Stimulated activated naive B cell treated with anti-CD40 and anti-IgM and Interleukin-4, amounts not matched to agents 10 μg/mL and 1 μg/mL and 100 μg/mL, for 72 hours (primary cell): ENCODE data around the gene GRIK1.

Experiments
- ATAC-seq, 2 donors: fragments of 150-1000 bp; cut with Tn5 transposase; replicated peaks; 2 replicates each; pipeline ENCODE4 v1.10.0; 2021; ENCODE audit warnings: moderate library complexity in 1 of 2
- DNase-seq: peaks from one replicate; pipeline ENCODE4 v3.0.0; 2021
- H3K27ac Mint-ChIP-seq: one replicate; pipeline ENCODE4 v1.8.0; 2022; ENCODE audit warnings: mild to moderate bottlenecking, mixed read lengths
- H3K27me3 Mint-ChIP-seq, 2 donors: one replicate each; pipeline ENCODE4 v1.8.0; 2022; ENCODE audit warnings: mixed read lengths in 2 of 2
- H3K36me3 Mint-ChIP-seq, 2 donors: one replicate each; pipeline ENCODE4 v1.8.0; 2022; ENCODE audit warnings: mixed read lengths in 2 of 2, mild to moderate bottlenecking in 1 of 2
- H3K4me1 Mint-ChIP-seq, 2 donors: one replicate each; pipeline ENCODE4 v1.8.0; 2022; ENCODE audit warnings: mixed read lengths in 2 of 2, mild to moderate bottlenecking in 1 of 2
- H3K4me3 Mint-ChIP-seq, 2 donors: one replicate each; pipeline ENCODE4 v1.8.0; 2022; ENCODE audit warnings: mild to moderate bottlenecking in 2 of 2, mixed read lengths in 2 of 2, moderate library complexity in 1 of 2
- H3K9me3 Mint-ChIP-seq, 2 donors: one replicate each; pipeline ENCODE4 v1.8.0; 2022; ENCODE audit warnings: mixed read lengths in 2 of 2, mild to moderate bottlenecking in 1 of 2

Gene GRIK1

DNA sequence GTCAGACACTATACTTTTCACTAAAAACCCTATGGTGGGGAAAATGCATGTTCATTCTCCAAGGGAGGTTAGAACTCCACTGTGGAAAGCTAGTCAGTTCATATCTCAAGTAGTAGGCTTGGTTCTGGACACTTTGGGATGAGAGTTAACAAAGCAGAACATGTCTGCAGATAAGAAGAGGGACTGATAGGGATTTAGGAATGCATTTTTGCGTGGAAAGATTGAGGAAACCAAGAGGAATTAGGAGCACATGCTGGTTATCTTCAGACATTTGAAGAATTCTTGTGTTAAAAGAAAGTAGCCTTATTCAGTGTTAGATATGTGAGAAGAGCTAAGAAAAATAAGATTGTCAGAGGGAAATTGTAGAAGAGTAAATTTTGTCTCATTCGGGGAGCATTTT is 1.2 kb upstream of the GRIK1 start:
- Mint-ChIP-seq H3K36me3 (peaks cover 0 to 3% of the 10 kb centered on the region in 2 donors), H3K4me3 (no peak overlapping the region), H3K9me3 (peaks cover 0 to 2% of the 10 kb centered on the region in 2 donors), H3K27ac (no peak overlapping the region), H3K4me1 (peaks cover 0 to 4% of the 10 kb centered on the region in 2 donors), H3K27me3 (peaks cover 27 to 34% of the 10 kb centered on the region in 2 donors)
- DNase-seq, result no peak
- no peak for ATAC-seq

DNA sequence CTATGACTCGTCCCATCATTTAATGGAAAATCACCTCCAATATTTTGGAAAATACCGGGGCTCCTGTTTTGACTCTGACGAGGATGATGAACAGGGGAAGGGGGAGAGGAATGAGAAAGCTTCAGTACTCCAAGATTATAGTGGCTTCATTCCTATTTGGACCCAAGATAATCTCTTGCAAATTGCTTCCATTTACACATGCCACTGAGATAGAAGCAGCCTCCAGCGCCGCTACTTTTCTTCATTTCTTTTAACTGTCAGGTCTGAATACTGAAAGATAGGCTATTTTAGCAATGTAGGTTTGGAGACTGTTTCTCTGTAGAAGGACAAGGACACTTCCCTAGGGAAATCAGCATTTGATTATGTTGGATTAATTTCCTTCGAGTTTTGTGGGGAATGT is 565 bp upstream of the GRIK1 start:
- H3K27me3 Mint-ChIP-seq, result peaks cover 27 to 34% of the 10 kb centered on the region in 2 donors
- DNase-seq (no peak), ATAC-seq (no peak)
- H3K9me3 Mint-ChIP-seq, result peaks cover 0 to 2% of the 10 kb centered on the region in 2 donors
- no peak overlapping the region for H3K4me3 Mint-ChIP-seq
- H3K36me3 Mint-ChIP-seq, result peaks cover 0 to 3% of the 10 kb centered on the region in 2 donors
- no peak overlapping the region for H3K27ac Mint-ChIP-seq
- peaks cover 0 to 4% of the 10 kb centered on the region in 2 donors for H3K4me1 Mint-ChIP-seq

- H3K36me3 Mint-ChIP-seq, result peaks cover 0 to 3% of the 10 kb centered on the region in 2 donors
- no peak overlapping the region for H3K4me3 Mint-ChIP-seq
- DNase-seq (no peak), ATAC-seq (no peak)
- peaks cover 27 to 34% of the 10 kb centered on the region in 2 donors for H3K27me3 Mint-ChIP-seq
- peaks cover 0 to 4% of the 10 kb centered on the region in 2 donors for H3K4me1 Mint-ChIP-seq
- no peak overlapping the region for H3K27ac Mint-ChIP-seq
- peaks cover 0 to 2% of the 10 kb centered on the region in 2 donors for H3K9me3 Mint-ChIP-seq
Observed at GRCh38 chr21:29939104-29939923, 482 bp downstream of the GRIK1 start.

DNA sequence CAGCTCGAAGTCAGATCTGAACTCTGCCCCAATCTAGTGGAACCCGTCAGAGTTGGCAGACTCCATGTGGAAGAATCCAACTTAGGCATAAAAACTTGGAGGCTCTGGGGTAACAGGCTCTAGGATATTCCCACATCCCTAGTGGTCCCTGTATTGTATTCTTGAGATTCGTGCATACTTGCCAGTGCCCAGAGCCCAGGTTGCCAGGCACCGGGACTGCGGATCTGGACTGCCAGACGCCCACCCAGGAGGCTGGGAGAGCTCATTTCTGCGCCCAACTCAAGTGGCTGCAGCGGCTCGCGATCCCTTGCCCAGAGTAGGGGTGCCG is 1.1 kb downstream of the GRIK1 start:
- ATAC-seq (no peak), DNase-seq (no peak)
- Mint-ChIP-seq H3K9me3 (peaks cover 0 to 2% of the 10 kb centered on the region in 2 donors), H3K4me1 (peaks cover 0 to 4% of the 10 kb centered on the region in 2 donors), H3K27me3 (peaks cover 27 to 34% of the 10 kb centered on the region in 2 donors), H3K27ac (no peak overlapping the region), H3K4me3 (no peak overlapping the region), H3K36me3 (peaks cover 0 to 3% of the 10 kb centered on the region in 2 donors)

DNA sequence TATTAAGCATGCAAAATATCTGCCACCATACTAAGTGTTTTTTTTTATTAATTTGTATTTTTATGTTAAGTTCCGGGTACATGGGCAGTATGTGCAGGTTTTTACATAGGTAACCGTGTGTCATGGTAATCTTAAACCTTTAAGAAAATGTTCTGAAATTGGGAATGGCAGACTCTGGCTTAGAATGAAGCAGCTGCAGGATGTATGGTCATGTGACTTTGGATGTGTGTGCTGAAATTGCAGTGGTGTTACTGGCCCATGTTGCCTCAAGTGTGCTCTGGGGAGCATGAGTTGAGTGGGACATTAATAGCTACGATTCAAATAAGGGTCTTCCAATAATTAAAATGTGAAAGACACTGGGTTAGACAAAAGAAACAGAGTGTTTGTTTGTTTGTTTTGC is 6.7 kb downstream of the GRIK1 start:
- Mint-ChIP-seq H3K4me3 (no peak overlapping the region), H3K9me3 (no peaks in the 10 kb centered on the region), H3K27ac (no peak overlapping the region), H3K4me1 (no peaks in the 10 kb centered on the region), H3K27me3 (peaks cover 3 to 5% of the 10 kb centered on the region in 2 donors), H3K36me3 (no peaks in the 10 kb centered on the region)
- no peak for DNase-seq
- no peak for ATAC-seq

- ATAC-seq (no peak), DNase-seq (no peak)
- Mint-ChIP-seq H3K27ac (no peak overlapping the region), H3K9me3 (no peaks in the 10 kb centered on the region), H3K36me3 (no peaks in the 10 kb centered on the region), H3K27me3 (no peaks in the 10 kb centered on the region), H3K4me3 (no peak overlapping the region), H3K4me1 (no peaks in the 10 kb centered on the region)
Observed at GRCh38 chr21:29928537-29928936, 11.3 kb downstream of the GRIK1 start.

DNA sequence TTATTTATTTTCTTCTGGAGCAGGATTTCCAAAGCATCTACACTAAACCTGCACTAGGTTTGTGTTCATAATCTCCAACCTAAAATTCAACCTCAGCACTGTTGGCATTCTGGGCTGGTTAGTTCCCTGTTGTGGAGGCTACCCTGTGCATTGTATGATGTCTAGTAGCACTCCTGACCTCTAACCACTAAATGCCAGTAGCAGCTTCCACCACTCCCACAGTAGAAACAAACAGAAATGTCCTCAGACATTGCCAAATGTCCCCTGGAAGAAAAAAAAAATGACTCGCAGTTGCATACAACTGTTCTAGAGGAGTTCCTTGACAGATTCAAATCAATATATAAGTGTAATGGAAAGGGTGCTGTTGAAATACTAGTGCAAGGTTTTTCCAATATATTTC is 18.9 kb downstream of the GRIK1 start:
- ATAC-seq (no peak), DNase-seq (no peak)
- Mint-ChIP-seq H3K4me1 (peaks cover 0 to 4% of the 10 kb centered on the region in 2 donors), H3K27ac (no peak overlapping the region), H3K4me3 (no peak overlapping the region), H3K27me3 (no peaks in the 10 kb centered on the region), H3K9me3 (no peaks in the 10 kb centered on the region), H3K36me3 (no peaks in the 10 kb centered on the region)

DNA sequence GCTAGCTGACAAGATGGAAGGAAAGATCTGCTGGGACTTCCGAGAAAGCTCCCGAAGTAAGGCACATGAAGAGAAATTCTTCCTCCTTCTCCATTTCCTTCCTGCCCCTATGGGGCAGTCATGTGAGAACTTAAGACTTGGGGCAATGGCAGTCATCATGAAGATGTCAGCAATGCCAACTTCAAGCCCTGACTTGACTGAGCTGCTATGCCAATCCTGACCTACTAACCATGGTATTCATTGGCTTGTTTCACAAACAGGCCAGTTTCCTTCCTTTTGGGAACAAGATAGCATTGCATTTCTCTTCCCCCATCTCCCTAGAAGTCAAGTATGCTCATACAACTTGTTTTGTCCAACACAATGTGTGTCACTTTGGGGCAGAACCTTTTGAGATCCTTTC is 25.5 kb downstream of the GRIK1 start:
- Mint-ChIP-seq H3K27me3 (no peaks in the 10 kb centered on the region), H3K36me3 (no peaks in the 10 kb centered on the region), H3K9me3 (peaks cover 0 to 12% of the 10 kb centered on the region in 2 donors), H3K27ac (no peak overlapping the region), H3K4me3 (no peak overlapping the region), H3K4me1 (no peaks in the 10 kb centered on the region)
- DNase-seq (no peak), ATAC-seq (no peak)

DNA sequence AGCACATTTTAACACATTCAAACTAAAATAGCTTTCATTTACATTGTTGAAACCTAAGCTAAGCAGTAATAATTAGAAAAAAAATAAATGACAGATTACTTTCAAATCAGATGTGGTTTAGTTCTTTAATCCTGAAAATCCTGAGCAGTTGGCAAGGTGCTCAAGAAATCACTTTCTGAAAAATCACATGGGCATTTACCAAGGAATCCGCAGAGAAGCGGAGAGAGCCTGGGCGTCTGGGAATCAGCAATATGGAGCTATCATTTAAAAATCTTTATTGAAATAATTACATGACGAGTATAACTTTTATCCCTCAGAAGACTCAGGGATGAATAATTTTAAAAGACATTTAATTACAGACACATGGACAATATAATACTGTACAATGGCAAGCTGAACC is 30.2 kb downstream of the GRIK1 start:
- H3K27me3 Mint-ChIP-seq, result no peaks in the 10 kb centered on the region
- H3K36me3 Mint-ChIP-seq, result no peaks in the 10 kb centered on the region
- no peak for DNase-seq
- H3K4me3 Mint-ChIP-seq, result no peak overlapping the region
- no peak overlapping the region for H3K27ac Mint-ChIP-seq
- H3K4me1 Mint-ChIP-seq, result no peaks in the 10 kb centered on the region
- peaks cover 0 to 12% of the 10 kb centered on the region in 2 donors for H3K9me3 Mint-ChIP-seq
- no peak for ATAC-seq

DNA sequence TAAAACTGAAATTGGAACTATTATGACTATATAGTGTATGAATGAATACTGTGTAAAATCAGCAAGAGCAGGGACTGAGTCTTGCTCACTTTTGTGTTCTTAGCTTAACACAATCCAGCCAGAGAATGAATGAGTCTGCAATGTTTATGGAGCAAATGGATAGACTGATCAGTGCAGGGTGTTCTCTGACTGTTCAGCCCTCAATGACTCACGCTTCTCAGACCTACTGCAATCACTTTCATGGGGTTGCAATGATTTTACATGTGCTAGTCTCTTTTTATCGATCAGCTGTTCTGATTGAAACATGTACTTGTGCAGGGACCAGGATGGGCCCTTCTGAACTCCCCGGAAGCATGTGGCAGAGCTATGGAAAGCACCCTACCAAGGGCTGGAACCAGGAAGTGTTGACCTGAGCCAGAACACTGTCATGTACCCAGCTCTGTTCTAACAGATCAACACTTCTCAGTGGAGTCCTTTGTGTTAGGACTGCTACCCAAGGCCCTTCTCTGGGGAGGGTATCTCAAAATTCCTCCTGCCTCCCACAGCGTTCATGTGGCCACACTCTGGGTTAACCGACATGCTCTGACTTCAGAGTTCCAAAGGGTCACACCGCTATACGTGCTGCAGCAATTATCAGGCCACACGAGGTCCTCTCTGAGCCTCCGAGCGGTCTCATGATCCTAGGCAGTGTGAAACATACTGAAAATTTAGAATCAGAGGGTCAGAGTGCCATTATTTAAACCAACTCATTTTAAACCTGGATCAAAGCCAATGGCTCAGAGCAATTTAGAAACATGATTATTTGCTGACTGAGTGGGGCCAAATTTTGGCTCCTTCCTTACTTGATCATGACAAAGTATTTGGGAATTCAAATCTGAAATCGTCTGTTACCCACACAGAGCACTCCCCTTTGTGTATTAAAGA is 35.2 kb downstream of the GRIK1 start:
- Mint-ChIP-seq H3K36me3 (no peaks in the 10 kb centered on the region), H3K4me1 (no peaks in the 10 kb centered on the region), H3K27me3 (no peaks in the 10 kb centered on the region), H3K4me3 (no peak overlapping the region), H3K9me3 (peaks cover 3 to 10% of the 10 kb centered on the region in 2 donors), H3K27ac (no peak overlapping the region)
- no peak for DNase-seq
- ATAC-seq, result no peak

GRCh38 chr21:29896884-29897283 is 42.9 kb downstream of the GRIK1 start:
- no peaks in the 10 kb centered on the region for H3K9me3 Mint-ChIP-seq
- H3K27ac Mint-ChIP-seq, result no peak overlapping the region
- no peak overlapping the region for H3K4me3 Mint-ChIP-seq
- no peaks in the 10 kb centered on the region for H3K36me3 Mint-ChIP-seq
- no peaks in the 10 kb centered on the region for H3K27me3 Mint-ChIP-seq
- DNase-seq, result no peak
- ATAC-seq, result no peak
- H3K4me1 Mint-ChIP-seq, result no peaks in the 10 kb centered on the region

GRCh38 chr21:29893687-29894086 is 46.1 kb downstream of the GRIK1 start:
- no peaks in the 10 kb centered on the region for H3K27me3 Mint-ChIP-seq
- ATAC-seq (no peak), DNase-seq (no peak)
- no peak overlapping the region for H3K27ac Mint-ChIP-seq
- H3K4me1 Mint-ChIP-seq, result no peaks in the 10 kb centered on the region
- no peaks in the 10 kb centered on the region for H3K9me3 Mint-ChIP-seq
- H3K36me3 Mint-ChIP-seq, result no peaks in the 10 kb centered on the region
- H3K4me3 Mint-ChIP-seq, result no peak overlapping the region

DNA sequence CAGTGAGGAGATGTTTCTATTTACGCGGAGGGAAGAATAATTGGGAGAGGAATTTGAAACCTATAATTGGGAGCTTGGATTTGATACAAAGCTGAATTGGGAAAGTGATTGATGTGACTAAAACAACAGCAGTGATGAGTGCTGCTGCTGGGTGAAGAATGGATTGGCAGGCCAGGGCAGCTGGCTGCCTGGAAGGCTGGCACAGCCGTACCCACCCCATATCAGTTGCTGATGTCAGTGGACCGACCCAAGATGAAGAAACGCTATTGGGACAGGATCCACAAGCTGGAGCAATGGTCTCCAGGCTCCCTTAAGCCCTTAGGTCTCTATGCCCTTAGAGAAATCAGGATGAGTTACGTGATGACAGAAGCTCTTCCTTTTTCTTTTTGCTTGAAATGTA is 47.4 kb downstream of the GRIK1 start:
- H3K9me3 Mint-ChIP-seq, result no peaks in the 10 kb centered on the region
- no peak for ATAC-seq
- H3K27me3 Mint-ChIP-seq, result no peaks in the 10 kb centered on the region
- no peak for DNase-seq
- no peaks in the 10 kb centered on the region for H3K36me3 Mint-ChIP-seq
- H3K4me1 Mint-ChIP-seq, result no peaks in the 10 kb centered on the region
- no peak overlapping the region for H3K27ac Mint-ChIP-seq
- no peak overlapping the region for H3K4me3 Mint-ChIP-seq

- Mint-ChIP-seq H3K27ac (no peak overlapping the region), H3K27me3 (no peaks in the 10 kb centered on the region), H3K36me3 (no peaks in the 10 kb centered on the region), H3K9me3 (peaks cover 0 to 3% of the 10 kb centered on the region in 2 donors), H3K4me1 (no peaks in the 10 kb centered on the region), H3K4me3 (no peak overlapping the region)
- ATAC-seq (no peak), DNase-seq (no peak)
Observed at GRCh38 chr21:29888437-29888836, 51.4 kb downstream of the GRIK1 start.
